ENCODE data around the gene ALPK3. TPM values are rescaled to one million over a fixed set of nuclear protein-coding genes. Genes with fewer than 3 reads are reported as not detected.

The ALPK3 gene
- polyA plus RNA-seq, 1 donor from 2014 or later, result not detected

DNA sequence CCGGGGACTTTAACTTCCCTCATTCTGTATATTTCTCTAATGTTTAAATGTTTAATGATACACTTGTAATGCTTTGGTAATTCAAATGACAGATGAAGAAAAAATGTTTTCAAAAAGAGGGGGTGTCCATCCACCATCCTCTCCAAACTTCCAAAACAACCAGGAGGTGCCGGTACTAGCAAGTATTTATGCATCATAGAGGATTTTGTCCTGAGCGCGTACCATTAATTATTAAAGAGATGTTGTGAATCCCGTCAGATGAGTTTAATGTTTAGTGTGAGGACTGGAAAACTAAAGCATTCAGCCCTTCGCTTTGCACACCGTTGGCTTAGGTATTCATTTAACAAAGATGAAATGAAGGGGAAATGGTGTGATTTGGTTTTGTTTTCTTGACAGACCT, 68.6 kb downstream of the ALPK3 start:
- H3K9me3 ChIP-seq (ENCODE audit: low read length), result no peaks in the 10 kb centered on the region
- TF ChIP-seq, protein P1, sequence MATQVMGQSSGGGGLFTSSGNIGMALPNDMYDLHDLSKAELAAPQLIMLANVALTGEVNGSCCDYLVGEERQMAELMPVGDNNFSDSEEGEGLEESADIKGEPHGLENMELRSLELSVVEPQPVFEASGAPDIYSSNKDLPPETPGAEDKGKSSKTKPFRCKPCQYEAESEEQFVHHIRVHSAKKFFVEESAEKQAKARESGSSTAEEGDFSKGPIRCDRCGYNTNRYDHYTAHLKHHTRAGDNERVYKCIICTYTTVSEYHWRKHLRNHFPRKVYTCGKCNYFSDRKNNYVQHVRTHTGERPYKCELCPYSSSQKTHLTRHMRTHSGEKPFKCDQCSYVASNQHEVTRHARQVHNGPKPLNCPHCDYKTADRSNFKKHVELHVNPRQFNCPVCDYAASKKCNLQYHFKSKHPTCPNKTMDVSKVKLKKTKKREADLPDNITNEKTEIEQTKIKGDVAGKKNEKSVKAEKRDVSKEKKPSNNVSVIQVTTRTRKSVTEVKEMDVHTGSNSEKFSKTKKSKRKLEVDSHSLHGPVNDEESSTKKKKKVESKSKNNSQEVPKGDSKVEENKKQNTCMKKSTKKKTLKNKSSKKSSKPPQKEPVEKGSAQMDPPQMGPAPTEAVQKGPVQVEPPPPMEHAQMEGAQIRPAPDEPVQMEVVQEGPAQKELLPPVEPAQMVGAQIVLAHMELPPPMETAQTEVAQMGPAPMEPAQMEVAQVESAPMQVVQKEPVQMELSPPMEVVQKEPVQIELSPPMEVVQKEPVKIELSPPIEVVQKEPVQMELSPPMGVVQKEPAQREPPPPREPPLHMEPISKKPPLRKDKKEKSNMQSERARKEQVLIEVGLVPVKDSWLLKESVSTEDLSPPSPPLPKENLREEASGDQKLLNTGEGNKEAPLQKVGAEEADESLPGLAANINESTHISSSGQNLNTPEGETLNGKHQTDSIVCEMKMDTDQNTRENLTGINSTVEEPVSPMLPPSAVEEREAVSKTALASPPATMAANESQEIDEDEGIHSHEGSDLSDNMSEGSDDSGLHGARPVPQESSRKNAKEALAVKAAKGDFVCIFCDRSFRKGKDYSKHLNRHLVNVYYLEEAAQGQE (IDR thresholded peaks at IDR 0.05; ENCODE audit: borderline replicate concordance), result no peak
- TF ChIP-seq TAF1 (IDR thresholded peaks at IDR 0.05; ENCODE audit: low read depth) (no peak), EP300 (conservative IDR thresholded peaks at IDR 0.05; ENCODE audit: poor library complexity, severe bottlenecking) (no peak), POLR2AphosphoS5 (IDR thresholded peaks at IDR 0.05) (no peak), EZH2 (IDR thresholded peaks at IDR 0.05; ENCODE audit: borderline replicate concordance, insufficient read depth, low read length, poor library complexity, severe bottlenecking) (no peak), MXI1 (conservative IDR thresholded peaks at IDR 0.05; ENCODE audit: poor library complexity, severe bottlenecking) (no peak), RAD21 (conservative IDR thresholded peaks at IDR 0.05) (no peak), SMC3 (conservative IDR thresholded peaks at IDR 0.05; ENCODE audit: poor library complexity) (no peak)
- TF ChIP-seq, protein P2, sequence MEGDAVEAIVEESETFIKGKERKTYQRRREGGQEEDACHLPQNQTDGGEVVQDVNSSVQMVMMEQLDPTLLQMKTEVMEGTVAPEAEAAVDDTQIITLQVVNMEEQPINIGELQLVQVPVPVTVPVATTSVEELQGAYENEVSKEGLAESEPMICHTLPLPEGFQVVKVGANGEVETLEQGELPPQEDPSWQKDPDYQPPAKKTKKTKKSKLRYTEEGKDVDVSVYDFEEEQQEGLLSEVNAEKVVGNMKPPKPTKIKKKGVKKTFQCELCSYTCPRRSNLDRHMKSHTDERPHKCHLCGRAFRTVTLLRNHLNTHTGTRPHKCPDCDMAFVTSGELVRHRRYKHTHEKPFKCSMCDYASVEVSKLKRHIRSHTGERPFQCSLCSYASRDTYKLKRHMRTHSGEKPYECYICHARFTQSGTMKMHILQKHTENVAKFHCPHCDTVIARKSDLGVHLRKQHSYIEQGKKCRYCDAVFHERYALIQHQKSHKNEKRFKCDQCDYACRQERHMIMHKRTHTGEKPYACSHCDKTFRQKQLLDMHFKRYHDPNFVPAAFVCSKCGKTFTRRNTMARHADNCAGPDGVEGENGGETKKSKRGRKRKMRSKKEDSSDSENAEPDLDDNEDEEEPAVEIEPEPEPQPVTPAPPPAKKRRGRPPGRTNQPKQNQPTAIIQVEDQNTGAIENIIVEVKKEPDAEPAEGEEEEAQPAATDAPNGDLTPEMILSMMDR (IDR thresholded peaks at IDR 0.05; ENCODE audit: poor library complexity, severe bottlenecking), result no peak
- no peak overlapping the region for H3K27ac ChIP-seq (ENCODE audit: low read length)
- H3K9me2 ChIP-seq (ENCODE audit: insufficient read depth, low read length), result no peaks in the 10 kb centered on the region
- no peak overlapping the region for H3K9ac ChIP-seq (ENCODE audit: low read length)
- H3F3A ChIP-seq (ENCODE audit: insufficient read depth, low read length, poor library complexity, severe bottlenecking), result no peaks in the 10 kb centered on the region
- H3K4me2 ChIP-seq (ENCODE audit: low read length), result no peak overlapping the region
- no peaks in the 10 kb centered on the region for H3K79me2 ChIP-seq (replicated peaks; ENCODE audit: insufficient read depth, low read length)
- H4K20me1 ChIP-seq (ENCODE audit: insufficient read depth), result no peaks in the 10 kb centered on the region
- no peak overlapping the region for H3K4me3 ChIP-seq (ENCODE audit: low read length)
- no peaks in the 10 kb centered on the region for H3K36me3 ChIP-seq (ENCODE audit: insufficient read depth, low read length)
- H3K27me3 ChIP-seq (ENCODE audit: insufficient read depth, low read depth, low read length), result no peaks in the 10 kb centered on the region
- H2AFZ ChIP-seq (ENCODE audit: low read depth, low read length), result no peak overlapping the region

DNA sequence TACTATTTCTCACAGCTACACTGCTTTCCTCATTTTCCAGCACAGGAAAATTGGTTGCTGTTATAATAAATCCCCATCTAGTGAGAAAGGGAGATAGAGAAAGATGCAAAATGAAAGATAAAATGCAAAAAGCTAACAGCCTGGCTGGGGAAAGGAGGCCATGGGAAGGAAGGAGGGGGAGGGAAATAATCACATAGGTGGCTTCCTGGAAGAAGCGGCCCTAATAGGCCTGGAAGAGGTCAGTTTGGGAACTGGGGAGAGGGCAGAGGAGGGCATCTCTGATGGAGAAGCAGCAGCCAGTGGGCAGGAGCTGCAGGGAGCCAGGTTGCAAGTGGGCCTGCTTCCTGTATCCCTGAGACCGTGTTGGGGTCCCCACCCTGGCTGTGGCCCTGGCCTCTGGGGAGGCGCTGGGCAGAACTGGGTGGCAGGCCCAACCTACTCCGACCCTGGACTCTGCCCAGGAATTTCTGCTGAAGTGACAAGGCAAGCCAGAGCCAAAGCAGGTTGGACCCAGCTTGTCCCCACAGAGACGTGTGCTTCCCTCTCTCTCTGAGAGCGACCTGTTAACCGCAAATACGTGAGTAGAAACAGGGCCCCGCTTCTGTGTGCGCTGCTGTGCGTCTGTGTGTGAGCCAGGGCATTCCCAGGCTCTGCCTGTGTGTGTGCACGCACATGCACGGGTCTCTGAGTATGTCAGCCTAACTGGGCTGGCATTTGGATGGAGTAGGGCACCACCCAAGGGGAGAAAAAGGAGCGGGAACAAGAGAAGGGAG, 69.2 kb downstream of the ALPK3 start:
- Histone ChIP-seq H2AFZ (ENCODE audit: low read depth, low read length) (no peak overlapping the region), H3K4me2 (ENCODE audit: low read length) (no peak overlapping the region), H3K9me3 (ENCODE audit: low read length) (no peaks in the 10 kb centered on the region), H3K4me3 (ENCODE audit: low read length) (no peak overlapping the region), H3K36me3 (ENCODE audit: insufficient read depth, low read length) (no peaks in the 10 kb centered on the region), H3K9ac (ENCODE audit: low read length) (no peak overlapping the region), H4K20me1 (ENCODE audit: insufficient read depth) (no peaks in the 10 kb centered on the region), H3K9me2 (ENCODE audit: insufficient read depth, low read length) (no peaks in the 10 kb centered on the region), H3K27me3 (ENCODE audit: insufficient read depth, low read depth, low read length) (no peaks in the 10 kb centered on the region), H3F3A (ENCODE audit: insufficient read depth, low read length, poor library complexity, severe bottlenecking) (no peaks in the 10 kb centered on the region), H3K79me2 (replicated peaks; ENCODE audit: insufficient read depth, low read length) (no peaks in the 10 kb centered on the region), H3K27ac (ENCODE audit: low read length) (no peak overlapping the region)
- TF ChIP-seq MXI1 (conservative IDR thresholded peaks at IDR 0.05; ENCODE audit: poor library complexity, severe bottlenecking) (no peak), RAD21 (conservative IDR thresholded peaks at IDR 0.05) (no peak), EP300 (conservative IDR thresholded peaks at IDR 0.05; ENCODE audit: poor library complexity, severe bottlenecking) (no peak), SMC3 (conservative IDR thresholded peaks at IDR 0.05; ENCODE audit: poor library complexity) (no peak), EZH2 (IDR thresholded peaks at IDR 0.05; ENCODE audit: borderline replicate concordance, insufficient read depth, low read length, poor library complexity, severe bottlenecking) (no peak), TAF1 (IDR thresholded peaks at IDR 0.05; ENCODE audit: low read depth) (no peak), POLR2AphosphoS5 (IDR thresholded peaks at IDR 0.05) (no peak)
- TF ChIP-seq, protein P2 (IDR thresholded peaks at IDR 0.05; ENCODE audit: poor library complexity, severe bottlenecking), result no peak
- TF ChIP-seq, protein P1 (IDR thresholded peaks at IDR 0.05; ENCODE audit: borderline replicate concordance), result no peak
